ENCODE results near the gene CORT. TPM values are rescaled to one million over a fixed set of nuclear protein-coding genes. Genes with fewer than 3 reads are reported as not detected.

Gene CORT
- polyA plus RNA-seq, 1 experiment, result not detected

- Histone ChIP-seq H3K27me3 (ENCODE audit: control insufficient read depth, insufficient read depth, low read length) (no peaks in the 10 kb centered on the region), H3K4me3 (ENCODE audit: low read depth, low read length) (no peak overlapping the region), H3K27ac (ENCODE audit: low read depth, low read length) (no peak overlapping the region), H3K9me3 (ENCODE audit: control insufficient read depth, insufficient read depth, low read length) (peaks cover 5% of the 10 kb centered on the region)
- TF ChIP-seq CTCF (IDR thresholded peaks at IDR 0.05; ENCODE audit: low read depth, low read length), result no peak
- DNase-seq (ENCODE audit: low read depth, low spot score), result peak; percentile 41
- ChIA-PET CTCF (interaction anchor here (2.4 kb wide), 1 partner anchor 36 kb away, joined by 11 read pairs; no protein-coding TSS in a partner anchor), POLR2A (no interaction called here)
These were observed 9.4 kb downstream of the CORT start for GRCh38 chr1:10459184-10459583.

- ChIA-PET CTCF (interaction anchor here (0.7 kb wide), 2 partner anchors 139 to 499 kb away, joined by 3 read pairs; no protein-coding TSS in a partner anchor), POLR2A (no interaction called here)
- no peak for DNase-seq (ENCODE audit: low read depth, low spot score)
- no peak overlapping the region for H3K27ac ChIP-seq (ENCODE audit: low read depth, low read length)
- no peaks in the 10 kb centered on the region for H3K27me3 ChIP-seq (ENCODE audit: control insufficient read depth, insufficient read depth, low read length)
- TF ChIP-seq CTCF (IDR thresholded peaks at IDR 0.05; ENCODE audit: low read depth, low read length), result no peak
- no peaks in the 10 kb centered on the region; the same call in 1 of the 2 replicates for H3K9me3 ChIP-seq (ENCODE audit: control insufficient read depth, insufficient read depth, low read length)
- no peak overlapping the region for H3K4me3 ChIP-seq (ENCODE audit: low read depth, low read length)
These were observed 17.2 kb downstream of the CORT start for GRCh38 chr1:10467078-10467477.

- no peaks in the 10 kb centered on the region for H3K27me3 ChIP-seq (ENCODE audit: control insufficient read depth, insufficient read depth, low read length)
- CTCF ChIA-PET, result no interaction called here
- no peak for DNase-seq (ENCODE audit: low read depth, low spot score)
- POLR2A ChIA-PET, result interaction anchor here (0.6 kb wide), 1 partner anchor 84 kb away, joined by 7 read pairs; no protein-coding TSS in a partner anchor
- H3K27ac ChIP-seq (ENCODE audit: low read depth, low read length), result no peak overlapping the region
- no peak for TF ChIP-seq CTCF (IDR thresholded peaks at IDR 0.05; ENCODE audit: low read depth, low read length)
- H3K4me3 ChIP-seq (ENCODE audit: low read depth, low read length), result no peak overlapping the region
- H3K9me3 ChIP-seq (ENCODE audit: control insufficient read depth, insufficient read depth, low read length), result no peaks in the 10 kb centered on the region; the same call in 1 of the 2 replicates
These were observed 20.2 kb downstream of the CORT start for GRCh38 chr1:10470043-10470442.

GRCh38 chr1:10471411-10472219 is 21.8 kb downstream of the CORT start:
- Histone ChIP-seq H3K9me3 (ENCODE audit: control insufficient read depth, insufficient read depth, low read length) (no peaks in the 10 kb centered on the region; the same call in 1 of the 2 replicates), H3K27me3 (ENCODE audit: control insufficient read depth, insufficient read depth, low read length) (no peaks in the 10 kb centered on the region), H3K4me3 (ENCODE audit: low read depth, low read length) (peak overlapping the region; percentile 82), H3K27ac (ENCODE audit: low read depth, low read length) (peak overlapping the region; percentile 57)
- DNase-seq (ENCODE audit: low read depth, low spot score), result no peak
- CTCF ChIA-PET, result no interaction called here
- POLR2A ChIA-PET, result interaction anchor here (0.7 kb wide), 1 partner anchor 42 kb away, joined by 6 read pairs; the partner anchor contains the start of gene CENPS
- TF ChIP-seq CTCF (IDR thresholded peaks at IDR 0.05; ENCODE audit: low read depth, low read length), result no peak

Measured in AG04450 (cell line).